Measurements from ENCODE around the gene WBP1L.
"Not testable (repeated sequence)": the region's sequence is repeated elsewhere in the genome, so short reads cannot be mapped to it uniquely, and the experiment has no call there.

Gene WBP1L

DNA sequence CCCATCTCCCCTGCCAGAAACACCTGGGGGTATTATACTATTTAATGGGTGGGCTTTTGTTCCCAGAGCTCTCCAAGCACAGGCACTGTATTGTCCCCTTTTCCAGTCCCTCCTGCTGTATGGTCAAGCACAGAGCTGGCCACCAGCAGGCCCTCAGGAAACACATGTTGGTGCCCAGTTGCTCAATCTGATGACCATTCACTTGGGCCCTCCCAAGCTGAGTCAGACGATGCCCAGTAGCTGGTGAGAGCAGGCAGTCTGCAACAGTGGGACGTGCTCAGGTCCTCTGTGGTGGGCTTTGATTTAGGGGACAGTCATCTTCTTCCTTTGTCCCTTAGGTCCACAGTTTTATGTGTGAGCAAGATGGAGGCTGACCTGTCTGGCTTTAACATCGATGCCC is 17.5 kb upstream of the WBP1L start:
- DNase-seq: no peak

DNA sequence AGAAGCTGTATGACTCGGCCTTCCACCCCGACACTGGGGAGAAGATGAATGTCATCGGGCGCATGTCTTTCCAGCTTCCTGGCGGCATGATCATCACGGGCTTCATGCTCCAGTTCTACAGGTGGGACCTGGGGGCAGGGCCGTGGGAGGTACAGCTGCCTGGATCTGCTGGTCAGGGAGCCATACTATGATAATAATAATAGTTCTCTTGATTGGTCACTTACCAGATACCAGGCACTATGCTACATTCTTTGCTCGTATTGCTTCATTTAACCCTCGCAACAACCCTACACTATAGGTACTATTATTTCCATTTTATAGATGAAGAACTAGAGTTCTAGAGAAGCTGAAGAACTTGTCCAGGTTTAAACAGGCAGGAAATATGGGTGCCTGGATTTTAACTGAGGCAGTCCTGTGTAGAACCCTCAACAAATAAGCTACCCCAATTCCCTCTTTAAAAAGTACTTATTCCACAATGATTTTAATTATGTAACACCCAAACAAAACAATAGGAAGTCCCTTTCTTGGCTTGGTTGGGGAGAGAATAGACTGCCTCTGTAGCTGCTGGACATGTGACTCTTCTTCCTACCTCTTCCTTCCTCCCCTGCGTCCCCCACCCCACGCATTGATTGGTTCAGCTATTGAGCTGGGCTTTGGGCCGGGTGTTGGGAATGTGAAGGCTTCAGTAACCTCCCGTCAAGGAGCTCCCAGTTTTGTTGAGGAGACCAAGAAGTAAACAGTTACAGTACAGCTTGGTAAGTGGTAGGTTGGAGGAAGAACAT is 16.5 kb upstream of the WBP1L start:
- no peak for DNase-seq

DNA sequence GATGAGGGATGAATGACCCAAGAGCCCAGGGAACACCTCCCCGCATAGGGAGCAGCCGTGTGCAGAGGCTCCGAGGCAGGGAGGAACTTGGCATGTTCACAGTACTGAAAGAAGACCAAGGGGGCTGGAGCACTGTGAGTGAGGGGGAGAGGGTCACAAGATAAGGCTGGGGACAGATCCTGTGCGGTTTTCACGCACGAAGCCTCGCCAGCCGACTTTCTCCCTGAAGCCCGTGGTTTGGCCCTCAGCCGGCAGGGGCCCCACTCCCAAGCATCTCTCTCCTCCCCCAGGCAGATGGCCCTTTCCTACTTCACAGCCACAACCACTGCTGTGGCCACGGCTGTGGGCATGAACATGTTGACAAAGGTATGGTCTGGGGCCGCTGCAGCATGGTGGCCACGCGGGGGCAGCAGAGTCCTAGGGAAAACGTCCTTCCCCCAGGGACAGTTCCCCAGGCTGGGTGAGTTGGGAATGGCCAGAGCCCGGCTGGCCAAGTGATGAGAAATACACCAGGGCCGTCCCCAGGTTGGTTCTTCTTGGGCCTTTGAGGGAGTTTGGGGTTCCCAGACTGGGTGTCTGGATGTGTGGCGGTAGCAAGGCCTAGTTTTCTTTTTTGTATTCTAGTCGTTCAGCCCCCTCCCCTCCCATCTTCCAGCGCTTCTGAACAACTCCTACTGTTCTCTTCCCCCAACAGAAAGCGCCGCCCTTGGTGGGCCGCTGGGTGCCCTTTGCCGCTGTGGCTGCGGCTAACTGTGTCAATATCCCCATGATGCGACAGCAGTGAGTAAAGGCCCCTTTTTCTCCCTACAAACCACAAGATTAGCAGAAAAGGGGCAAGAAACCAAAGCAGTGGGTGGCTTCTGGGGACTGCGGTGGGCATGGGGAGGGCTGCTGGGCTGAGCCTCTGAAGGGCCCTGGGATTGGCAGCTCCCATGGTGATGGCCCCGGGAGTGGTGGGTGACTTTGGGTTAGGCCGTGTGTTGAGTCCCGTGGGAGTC is 14.4 kb upstream of the WBP1L start:
- peak; percentile 83 for DNase-seq

DNA sequence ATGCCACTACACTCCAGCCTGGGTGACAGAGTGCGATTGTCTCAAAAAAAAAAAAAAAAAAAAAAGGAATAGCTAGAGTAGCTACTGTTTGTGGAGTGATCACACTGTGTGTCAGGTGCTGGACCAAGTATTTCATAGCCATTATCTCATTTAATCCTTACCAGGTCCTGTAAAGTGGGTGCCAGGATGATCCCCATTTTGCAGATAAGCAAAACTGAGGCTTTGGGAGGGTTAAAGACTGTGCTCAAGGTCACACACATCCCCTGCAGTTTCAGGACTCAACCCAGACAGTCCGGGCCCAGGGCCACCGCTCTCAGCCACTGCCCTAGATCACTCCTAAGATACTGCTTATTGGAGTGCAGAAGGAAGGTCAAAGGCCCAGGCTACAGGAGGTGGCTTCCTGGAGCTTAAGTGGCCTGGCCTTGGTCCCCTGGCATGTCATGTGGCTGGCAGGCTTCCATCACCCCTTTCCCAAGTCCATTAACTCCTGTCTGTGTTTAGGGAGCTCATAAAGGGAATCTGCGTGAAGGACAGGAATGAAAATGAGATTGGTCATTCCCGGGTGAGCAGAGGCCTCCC is 12.4 kb upstream of the WBP1L start:
- no peak for DNase-seq

DNA sequence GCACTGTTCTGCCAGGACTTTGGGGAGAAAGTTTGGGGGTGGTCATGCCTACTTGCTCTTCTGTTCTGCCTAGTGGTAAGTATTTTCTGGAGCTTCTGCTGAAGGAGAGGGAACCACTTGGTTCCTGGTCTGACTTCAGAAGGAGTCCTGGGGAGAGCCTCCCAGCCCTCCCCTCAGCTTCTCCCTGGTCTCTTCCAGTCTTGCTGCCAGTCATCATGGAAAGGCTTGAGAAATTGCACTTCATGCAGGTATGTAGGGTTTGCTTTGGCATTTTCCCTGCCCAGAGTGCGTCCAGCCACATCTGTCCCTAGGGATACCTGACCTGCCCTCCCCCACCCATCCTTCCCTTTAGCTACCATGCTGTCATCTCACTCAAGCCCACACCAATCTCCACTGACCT is 11.1 kb upstream of the WBP1L start:
- DNase-seq: no peak

DNA sequence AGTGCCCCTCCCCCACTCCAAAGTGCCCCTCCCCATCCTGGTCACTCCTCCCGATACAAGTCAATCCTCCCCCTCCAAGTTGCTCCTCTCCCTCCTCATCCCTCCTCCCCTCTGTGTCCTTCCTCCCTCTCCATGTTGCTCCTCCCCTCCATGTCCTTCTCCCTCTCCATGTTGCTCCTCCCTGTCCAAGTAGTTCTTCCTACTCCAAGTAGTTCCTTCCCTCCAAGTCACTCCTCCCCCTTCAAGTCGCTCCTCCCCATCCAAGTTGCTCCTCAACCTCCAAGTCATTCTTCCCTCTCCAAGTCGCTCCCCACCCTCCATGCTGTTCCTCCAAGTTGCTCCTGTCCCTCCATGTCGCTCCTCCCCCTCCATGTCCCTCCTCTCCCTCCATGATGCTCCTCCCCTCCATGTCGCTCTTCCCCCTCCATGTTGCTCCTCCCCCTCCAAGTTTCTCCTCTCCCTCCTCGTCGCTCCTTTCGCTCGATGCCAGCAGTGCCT is 8.6 kb upstream of the WBP1L start:
- DNase-seq: no peak

DNA sequence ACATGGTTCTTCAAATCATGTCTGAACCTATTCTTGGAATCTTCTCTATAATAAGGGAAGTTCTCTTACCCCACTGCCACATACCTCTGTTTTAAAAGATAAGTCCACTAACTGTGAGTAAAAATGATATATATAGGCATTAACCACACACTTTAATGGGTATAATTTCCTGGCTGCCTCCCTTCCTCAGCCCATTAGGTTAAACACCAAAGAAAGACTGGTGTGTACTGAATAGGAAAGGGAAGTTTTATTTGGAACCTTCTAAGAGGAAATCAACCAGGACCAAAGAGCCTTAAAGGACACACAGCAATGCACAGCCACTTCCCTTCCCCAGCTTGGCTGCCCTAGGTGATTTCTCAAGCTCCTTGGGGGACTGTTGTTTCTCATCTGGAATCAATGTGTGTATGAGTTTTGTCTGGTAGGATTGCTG is 5.0 kb upstream of the WBP1L start:
- DNase-seq: no peak

DNA sequence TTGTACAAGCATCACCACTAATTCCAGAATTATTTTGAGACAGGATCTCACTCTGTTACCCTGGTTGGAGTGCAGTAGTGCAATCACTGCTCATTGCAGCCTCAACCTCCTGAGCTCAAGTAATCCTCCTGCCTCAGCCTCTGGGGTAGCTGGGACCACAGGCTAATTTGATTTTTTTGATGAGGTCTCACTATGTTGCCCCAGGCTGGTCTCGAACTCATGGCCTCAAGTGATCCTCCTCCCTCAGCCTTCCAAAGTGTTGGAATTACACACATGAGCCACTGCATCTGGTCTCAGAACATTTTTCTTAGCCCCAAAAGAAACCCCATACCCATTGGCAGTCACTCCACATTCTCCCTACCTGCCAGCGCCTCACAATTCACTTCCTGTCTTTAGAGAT is 3.5 kb upstream of the WBP1L start:
- no peak for DNase-seq

DNA sequence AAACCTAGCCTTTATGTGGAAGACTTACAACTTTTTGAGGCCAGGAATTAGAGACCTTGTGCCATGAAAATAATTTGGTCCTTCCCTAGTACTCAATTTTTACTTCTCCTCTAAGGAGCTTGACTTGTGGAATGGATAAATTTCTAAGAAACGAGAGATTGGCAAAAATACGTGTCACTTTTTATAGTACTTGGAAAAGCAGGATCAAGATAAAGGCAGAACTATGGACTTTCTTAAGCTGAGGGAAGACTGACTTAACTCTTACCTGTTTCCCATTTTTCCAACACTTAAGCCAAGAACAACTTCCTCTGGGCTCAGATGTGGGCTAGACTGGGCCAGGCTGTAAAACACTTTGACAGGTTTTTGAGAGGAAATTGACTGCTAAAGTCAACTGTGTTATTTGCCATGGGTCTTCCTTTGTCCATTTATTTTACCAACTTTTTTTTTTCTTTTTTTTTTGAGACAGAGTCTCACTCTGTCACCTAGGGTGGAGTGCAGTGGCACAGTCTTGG is 2.0 kb upstream of the WBP1L start:
- no peak for DNase-seq

DNA sequence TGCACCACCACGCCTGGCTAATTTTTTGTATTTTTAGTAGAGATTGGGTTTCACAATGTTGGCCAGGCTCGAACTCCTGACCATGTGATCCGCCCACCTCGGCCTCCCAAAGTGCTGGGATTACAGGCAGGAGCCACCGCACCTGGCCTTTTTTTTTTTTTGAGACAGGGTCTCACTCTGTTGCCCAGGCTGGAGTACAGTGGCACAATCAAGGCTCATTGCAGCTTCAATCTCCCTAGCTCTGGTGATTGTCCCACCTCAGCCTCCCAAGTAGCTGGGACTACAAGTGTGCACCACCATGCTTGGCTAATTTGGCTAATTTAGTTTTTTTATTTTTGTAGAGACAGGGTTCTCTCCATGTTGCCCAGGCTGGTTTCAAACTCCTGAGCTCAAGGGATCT is 1.4 kb upstream of the WBP1L start:
- DNase-seq: not testable (repeated sequence)

DNA sequence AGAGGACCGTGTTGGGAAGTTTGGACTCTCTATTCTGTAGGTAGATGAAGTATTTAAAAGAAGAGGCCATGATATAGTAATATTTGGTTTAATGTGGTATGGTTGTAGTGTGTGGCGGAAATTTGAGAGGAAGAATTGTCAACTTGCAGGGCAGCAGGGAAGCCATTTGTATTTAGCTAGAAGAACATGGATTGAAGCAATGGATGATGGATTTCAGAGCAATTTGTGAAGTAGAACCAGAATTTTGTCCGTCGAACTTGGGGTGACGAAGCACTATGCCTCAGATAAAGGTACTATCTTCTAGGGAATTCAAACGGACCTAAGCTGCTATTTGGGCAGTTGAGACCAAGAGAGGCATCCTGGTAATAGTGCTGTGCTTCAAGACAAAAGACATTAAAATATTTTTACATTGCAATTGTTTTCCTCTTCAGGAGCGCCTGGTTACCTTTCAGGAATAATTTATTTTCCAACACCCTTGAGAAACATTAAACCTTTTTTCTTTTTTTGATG is 615 bp upstream of the WBP1L start:
- peak; percentile 36 for DNase-seq

DNA sequence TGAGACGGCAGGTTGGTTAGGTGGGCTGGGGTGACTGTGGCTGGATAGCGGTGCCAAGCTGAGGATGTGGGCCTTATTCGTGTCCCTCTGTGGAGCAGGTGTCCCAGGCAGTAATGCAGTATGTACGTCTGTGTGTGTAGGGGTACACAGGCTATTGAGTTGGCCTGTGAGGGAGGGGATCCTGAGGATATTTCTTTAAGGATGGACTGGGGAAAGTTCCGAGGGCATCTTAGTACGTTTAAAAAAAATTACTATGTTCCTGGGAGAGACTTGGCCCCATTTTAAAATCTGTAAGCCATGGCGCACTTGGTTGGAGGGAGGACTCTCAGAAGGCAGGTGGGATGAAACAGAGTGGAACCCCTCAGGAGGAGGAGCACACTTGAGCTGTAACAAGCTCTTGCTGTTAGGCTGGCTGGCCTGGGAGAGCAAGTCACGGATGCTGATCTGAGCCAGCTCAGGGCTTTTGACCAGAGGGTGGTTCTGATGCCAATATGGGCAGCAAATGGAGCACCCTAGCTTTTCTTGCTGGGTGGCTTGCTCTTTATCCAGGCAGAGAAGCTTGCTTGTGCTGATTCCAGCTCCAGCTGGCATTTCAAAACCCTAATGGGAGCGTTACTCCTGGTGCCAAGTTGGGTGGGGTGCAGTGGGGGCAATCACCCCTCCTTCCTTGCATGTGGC is 765 bp downstream of the WBP1L start:
- peak; percentile 40 for DNase-seq

DNA sequence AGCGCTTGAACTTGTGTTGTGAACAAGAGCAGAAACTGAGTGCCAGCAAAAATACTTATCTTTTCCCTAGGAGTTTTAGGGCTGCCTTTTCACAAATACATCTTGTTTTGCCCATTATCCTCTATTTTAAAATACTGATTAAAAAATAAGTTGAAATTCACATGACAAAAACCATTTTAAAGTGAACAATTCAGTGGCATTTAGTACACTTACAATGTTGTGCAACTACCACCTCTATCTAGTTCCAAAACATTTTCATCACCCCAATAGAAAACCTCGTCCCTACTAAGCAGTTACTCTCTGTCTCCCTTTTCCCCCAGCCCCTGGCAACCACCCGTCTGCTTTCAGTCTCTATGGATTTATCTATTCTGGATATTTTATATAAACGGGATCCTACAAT is 1.4 kb downstream of the WBP1L start:
- no peak for DNase-seq

DNA sequence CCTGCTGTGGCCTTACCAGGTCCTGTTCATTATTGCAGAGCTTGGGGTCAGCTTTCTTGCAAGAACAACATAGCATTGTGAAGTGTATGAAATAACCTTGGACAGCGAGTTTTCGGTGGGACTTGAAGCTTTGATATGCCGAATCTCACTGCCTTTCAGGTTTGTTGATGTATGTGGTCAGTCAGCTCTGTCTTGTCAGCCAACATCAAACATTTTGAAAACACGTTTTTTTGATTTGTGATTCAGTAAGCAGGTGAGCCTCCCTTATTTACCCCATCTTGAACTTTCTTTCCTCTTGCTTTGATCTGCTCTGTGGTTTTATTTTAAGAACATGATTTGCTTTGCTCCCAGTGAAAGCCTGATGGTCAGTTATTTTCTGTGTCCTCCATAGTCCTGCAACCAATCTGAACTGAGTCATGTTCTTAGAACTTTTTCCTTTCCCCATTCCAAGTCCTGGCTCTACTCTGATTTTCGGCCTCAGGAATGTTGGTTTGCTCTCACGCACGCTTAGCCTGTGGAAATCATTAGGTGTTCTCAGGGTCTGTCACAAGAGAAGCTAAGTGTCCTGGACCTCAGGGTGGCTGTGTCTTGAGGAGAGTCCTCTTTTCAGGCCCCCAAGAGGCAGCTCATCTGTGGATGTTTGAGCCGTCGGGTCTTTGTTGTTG is 8.7 kb downstream of the WBP1L start:
- no peak for DNase-seq

DNA sequence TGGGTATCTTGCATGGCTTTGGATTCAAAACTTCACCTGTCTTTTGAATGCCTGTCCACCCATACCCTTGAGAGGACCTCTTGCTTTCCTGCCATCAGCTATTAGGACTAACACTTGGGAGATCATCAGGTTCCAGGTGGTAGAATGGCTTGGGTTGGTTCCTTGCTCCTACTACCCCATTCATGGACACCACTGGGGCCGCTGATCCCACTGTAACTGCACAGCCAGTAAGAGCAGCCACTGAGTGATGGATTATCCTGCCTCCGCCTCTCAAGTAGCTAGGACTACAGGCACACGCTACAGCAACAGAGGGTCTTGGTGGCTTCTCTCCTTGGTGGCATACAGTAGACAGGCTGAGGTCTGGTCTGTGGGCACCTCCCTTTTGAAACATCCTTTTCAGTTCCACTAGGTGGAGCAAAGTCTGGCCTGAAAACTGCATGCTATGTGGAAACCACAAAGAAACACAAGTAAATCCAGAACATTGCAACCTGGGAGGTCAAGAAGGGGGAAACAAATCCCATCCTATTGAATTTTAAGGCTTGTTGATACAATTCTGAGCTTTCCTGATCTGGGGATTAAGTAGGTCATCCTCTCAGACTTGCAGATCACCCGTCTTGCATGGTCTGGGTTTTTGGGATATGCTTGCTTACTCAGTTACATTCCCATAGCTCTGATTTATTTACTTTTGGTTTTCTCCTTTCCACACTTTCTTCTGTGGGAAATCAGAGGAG is 9.4 kb downstream of the WBP1L start:
- DNase-seq: no peak

DNA sequence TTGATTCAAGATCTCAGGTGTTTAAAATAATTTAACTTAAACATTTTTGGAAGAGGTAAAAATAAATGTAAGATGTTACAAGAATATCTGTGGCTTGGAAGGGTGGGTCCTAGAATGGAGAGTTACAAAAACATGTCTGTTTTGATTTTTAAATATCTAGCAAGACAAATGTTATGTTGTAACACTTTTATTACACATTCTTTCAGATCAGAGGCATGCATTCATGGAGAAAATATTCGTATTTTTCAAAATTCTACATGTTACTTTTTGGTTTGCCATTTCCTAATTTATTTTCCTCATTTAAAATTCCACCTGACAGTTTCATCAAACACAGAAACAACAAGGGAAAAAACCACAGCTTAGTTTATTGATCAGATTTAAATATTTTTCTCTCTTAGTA is 10.0 kb downstream of the WBP1L start:
- DNase-seq: no peak

DNA sequence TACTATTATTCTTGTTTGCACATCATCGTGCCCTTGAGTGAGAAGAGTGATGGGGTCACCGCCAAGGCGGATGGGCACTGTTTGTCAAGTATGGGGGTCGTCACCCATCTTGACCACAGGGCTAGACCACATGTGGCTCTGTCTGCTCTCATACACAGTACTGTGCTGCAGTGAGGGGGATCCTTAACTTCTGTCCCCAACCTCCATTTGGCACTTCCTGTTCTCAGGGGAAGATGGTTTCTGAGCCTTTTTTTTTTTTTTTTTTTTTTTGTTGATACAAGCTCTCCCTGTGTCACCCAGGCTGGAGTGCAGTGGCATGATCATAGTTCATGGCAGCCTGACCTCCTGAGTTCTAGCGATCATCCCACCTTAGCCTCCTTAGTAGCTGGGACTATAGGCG is 13.6 kb downstream of the WBP1L start:
- DNase-seq: no peak

DNA sequence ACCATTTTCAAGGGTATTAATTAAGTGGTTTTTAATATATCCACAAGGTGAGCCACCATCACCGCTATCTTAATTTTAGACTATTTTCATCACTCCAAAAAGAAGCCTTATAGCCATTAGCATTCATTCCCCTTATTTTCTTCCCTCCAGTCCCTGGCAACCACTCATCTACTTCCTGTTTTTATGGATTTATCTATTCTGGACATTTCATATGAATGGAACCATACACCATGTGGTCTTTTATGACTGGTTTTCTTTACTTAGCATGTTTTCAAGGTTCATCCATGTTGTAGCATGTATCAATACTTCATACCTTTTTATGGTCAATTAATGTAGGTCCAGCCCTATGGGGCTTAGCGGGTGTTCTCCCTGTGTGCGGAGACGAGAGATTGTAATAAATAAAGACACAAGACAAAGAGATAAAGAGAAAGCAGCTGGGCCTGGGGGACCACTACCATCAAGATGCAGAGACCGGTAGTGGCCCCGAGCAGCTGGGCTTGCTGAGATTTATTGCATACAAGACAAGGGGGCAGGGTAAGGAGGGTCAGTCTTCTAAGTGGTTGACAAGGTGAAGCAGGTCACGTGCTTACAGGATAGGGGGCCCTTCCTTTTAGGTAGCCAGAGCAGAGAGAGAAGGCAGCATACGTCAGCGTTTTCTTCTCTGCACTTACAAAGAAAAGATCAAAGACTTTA is 14.6 kb downstream of the WBP1L start:
- no peak for DNase-seq

DNA sequence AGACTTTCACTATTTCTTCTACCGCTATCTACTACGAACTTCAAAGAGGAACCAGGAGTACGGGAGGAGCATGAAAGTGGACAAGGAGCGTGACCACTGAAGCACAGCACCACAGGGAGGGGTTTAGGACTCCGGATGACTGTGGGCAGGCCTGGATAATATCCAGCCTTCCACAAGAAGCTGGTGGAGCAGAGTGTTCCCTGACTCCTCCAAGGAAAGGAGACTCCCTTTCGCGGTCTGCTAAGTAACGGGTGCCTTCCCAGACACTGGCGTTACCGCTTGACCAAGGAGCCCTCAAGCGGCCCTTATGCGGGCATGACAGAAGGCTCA is 15.2 kb downstream of the WBP1L start:
- DNase-seq: not testable (repeated sequence)

DNA sequence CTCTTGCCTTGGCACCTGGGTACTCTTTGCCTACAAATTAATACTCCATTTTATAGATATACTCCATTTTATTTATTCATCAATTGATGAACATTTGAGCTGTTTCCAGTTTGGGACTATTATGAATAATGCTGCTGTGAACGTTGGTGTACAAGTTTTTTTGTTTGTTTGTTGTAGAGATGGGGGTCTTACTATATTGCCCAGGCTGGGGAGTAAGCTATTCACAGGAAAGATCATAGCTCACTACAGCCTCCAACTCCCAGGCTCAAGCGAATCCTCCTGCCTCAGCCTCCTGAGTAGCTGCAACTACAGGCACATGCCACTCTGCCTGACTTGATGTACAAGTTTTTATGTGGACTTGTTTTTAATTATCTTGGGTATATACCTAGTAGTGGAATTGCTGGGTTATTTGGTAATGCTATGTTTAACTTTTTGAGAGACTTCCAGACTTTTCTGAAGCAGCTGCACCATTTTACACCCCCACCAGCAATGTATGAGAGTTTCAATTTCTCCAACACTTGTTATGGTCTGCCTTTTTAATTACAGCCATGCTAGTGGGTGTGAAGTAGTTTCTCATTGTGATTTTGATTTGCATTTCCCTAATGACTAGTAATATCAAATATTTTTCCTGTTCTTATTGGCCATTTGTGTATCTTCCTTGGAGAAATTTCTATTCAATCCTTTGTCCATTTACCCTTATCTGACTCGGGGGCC is 15.9 kb downstream of the WBP1L start:
- no peak for DNase-seq

Measured in stimulated activated CD8-positive, alpha-beta memory T cell treated with anti-CD3 and anti-CD28 coated beads, Interleukin-4, amount 100 ng/mL, for 48 hours (primary cell).